ENCODE results near the gene MED13L.

- TF ChIP-seq POLR2AphosphoS5 (IDR thresholded peaks at IDR 0.05; ENCODE audit: low read depth, low read length) (no peak), TAF1 (IDR thresholded peaks at IDR 0.05; ENCODE audit: borderline replicate concordance, insufficient read depth, low read length) (no peak), SIN3A (IDR thresholded peaks at IDR 0.05; ENCODE audit: borderline replicate concordance, insufficient read depth, low read length) (no peak), REST (IDR thresholded peaks at IDR 0.05; ENCODE audit: insufficient read depth in 1 of 2, low read depth in 2 of 2, low read length in 2 of 2) (no peak), FOXP2 (optimal IDR thresholded peaks at IDR 0.05; ENCODE audit: borderline replicate concordance, extremely low read depth, extremely low read length, insufficient read depth) (no peak)
These were observed 320.8 kb downstream of the MED13L start for GRCh38 chr12:115956659-115957058.

Data from PFSK-1 (cell line).